SKM-1 treated with dmso at 0.1 percent for 144 hours (cell line): ENCODE data around the gene CHST11.

Experiments used
- DNase-seq: peaks from one replicate; lab custom pipeline; 2025; ENCODE audit not compliant: unreplicated experiment; lab: John Stamatoyannopoulos, UW

CHST11 gene

DNA sequence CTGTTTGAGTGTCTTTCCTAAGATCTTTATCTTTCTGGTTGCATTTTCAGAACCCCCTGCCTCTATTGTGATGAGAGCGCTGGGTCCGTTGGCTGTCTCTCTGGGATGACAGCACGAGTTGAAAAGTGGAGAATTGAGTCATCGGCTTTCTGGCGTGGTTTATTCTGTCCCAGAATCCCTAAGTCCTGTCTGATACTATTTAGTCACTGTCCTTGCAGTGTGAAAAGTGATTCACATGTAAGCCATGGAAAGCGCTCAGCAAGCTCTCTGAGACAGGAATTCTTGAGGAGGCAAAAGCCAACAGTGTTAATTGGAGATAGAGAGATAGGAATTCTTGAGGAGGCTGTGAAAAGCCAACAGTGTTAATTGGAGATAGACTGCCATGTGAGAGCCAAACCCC lies 121.7 kb downstream of the CHST11 start:
- DNase-seq: no peak

DNA sequence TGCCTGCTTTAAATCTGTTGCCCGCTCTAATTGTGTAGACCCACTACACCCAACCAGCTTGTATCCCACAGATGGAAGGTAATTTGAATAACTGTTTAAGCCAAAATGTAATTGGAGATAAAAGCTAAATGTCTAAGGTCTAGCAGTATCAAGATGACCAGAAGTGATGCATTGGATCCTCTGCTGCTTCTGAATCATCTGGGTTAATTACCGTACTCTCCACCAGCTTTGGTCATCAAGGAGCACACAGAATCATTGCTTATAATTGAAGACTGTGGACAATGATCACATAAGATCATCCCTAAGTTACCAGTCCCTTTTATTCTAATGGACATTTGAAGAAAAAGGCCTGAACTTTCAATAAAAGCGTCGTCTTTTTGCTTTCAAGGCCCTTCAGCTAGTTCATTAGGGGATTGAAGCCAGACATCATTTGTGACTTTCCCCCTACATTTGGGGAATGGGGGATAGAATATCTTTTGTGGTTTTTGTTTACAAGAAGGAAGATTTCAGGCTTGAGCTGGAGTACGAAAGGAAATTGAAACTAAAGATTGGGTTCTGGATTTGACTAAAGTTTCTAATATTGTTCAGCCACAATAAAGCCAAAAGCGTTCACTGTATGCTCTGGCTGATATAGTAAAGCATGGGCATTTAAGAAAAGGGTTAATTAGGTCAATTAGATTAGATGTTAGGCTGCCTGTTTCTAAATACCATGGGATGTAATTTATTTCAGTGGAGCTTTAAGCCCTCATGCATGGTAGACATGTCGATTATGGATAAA lies 123.2 kb downstream of the CHST11 start:
- DNase-seq: no peak

DNA sequence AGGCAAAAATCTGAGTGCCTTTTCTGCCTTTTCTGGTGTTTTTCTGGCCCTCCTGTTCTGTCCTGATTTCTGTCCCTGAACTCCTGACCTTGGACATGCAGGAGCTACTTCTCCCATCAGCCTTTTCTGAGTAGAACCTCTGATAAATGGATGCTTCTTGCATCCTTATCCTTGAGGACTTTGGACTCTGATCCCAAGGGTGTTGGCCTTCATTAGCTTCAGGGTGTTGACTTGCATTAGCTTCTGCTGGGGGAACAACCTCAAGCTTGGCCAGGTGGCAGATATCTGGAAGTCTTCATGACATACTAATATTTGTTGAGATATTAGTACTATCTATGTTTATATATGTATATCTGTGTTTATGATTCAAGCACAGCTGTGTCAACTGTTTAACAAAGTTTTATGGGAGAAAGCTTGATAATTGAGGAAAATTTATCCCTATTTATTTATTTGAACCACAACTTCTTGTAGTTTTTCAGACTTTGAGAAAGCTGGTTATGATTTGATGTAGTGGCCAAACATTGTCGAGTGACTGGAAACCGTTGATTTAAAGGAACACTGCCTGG lies 124.3 kb downstream of the CHST11 start:
- DNase-seq: no peak

- DNase-seq: no peak
Observed at GRCh38 chr12:104582739-104583138, 126.0 kb downstream of the CHST11 start.

- no peak for DNase-seq
Observed at GRCh38 chr12:104583301-104583700, 126.6 kb downstream of the CHST11 start.

- DNase-seq: no peak
Observed at GRCh38 chr12:104585448-104586055, 128.8 kb downstream of the CHST11 start.

DNA sequence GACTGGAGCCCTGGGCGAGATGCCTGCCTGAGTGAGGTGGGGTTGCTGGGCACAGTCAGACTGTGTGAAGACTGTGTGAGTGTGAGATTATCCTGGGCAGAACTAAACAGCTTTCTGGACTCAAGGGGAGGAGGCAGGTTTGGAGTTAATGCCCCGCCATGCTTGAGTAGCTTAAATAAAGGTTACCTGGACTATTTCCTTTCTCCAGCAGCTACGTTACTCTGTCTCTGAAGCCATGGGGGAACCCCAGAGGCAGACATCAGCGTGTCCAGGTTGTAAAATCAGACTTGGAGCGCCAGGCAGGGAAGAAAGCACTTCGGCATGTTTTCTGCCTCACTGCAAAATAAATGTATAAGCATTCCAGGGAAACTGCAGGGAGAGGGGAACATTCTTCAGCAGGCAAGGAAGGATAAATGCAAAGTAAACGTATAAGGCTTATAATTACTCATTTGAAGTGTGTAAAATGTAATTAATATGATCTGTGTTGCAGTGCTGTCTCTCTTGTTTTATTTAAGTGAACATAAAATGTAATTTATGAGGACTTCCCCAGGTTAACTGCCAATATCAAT lies 129.7 kb downstream of the CHST11 start:
- DNase-seq: no peak

DNA sequence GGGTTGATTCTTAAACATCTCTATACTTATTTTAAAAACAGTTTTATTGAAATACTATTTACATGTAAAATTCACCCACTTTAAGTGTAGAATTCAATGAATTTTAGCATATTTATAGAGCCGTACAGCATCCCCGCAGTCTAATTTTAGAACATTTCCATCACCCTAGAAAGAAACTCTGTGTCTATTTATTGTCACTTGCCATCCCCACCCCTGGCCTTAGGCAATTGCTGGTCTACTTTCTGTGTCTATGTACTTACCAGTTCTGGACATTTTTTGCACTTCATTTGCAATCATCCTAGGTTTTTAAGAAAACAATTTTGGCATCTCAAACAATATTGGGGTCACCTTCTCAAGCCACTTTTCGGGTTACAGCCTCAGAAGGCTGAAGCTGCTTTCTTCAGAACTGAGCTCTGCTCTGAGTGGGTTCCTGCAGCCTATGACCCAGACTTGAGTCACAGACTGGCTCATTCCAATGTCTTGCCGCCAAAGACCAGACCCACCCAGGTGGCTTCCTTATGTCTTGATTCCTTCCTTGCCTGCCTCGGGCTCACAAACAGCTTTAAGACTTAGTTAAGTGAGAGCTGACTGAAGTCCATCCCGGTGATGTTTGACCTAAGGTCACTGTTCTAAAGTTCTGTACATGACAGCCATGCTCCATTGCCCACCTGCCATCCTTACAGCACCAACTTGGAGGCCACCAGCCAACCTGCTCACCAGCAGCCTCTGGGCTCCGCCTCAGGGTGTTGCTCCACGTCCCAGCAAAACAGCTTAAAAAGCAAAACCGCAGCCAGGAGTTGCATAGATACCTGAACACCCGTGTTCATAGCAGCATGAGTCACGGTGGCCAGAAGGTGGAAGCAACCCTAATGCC lies 131.5 kb downstream of the CHST11 start:
- no peak for DNase-seq

DNA sequence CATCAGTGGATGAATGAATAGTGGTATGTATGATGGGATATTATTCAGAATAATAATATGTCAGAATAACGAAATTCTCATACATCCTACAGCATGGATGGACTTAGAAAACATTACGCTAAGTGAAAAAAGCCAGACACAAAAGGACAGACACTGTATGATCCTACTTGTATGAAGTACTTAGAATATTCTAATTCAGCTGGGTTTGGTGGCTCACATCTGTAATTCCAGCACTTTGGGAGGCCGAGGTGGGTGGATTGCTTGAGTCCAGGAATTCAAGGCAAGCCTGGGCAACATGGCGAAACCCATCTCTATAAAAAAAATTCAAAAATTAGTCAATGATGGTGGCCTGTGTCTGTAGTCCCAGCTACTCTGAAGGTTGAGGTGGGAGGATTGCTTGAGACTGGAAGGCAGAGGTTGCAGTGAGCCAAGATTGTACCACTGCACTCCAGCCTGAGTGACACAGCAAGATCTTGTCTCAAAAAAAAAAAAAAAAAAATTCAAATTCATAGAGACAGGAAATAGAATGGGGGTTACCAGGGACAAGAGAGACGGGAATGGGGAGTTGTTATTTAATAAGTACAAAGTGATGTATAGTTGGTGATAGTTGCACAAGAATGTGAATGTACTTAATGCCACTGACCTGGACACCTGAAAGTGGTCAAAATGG lies 132.3 kb downstream of the CHST11 start:
- DNase-seq: no peak

GRCh38 chr12:104590022-104590421 lies 133.3 kb downstream of the CHST11 start:
- DNase-seq: no peak

DNA sequence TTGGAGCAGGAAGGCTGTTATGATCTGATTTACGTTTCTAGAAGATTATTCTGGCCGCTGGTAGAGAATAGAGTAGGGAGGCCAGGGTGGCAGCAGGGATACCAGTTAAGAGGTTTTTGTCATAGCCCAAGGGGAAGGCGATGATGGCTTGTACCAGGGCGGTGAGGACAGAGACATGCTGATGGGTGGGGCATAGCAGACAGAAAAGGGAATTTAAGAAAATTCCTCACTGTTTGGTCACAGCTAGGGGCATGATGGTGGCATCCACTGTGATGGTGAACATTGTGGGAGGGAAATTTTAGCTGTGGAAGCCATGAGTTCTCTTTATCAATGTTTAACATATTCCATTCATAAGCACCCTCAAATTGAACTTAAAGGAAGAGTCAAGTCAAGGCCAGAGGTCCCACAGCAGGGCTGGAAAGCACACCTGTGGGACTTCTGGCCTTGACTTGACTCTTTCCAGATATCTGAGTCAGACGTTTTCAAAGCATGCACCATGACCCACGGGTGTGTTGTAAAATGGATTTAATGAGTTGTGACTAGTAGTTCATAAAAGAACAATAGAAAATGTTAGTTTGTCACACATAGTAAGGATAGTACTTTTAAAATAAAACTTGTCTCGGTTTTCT lies 134.6 kb downstream of the CHST11 start:
- no peak for DNase-seq

DNA sequence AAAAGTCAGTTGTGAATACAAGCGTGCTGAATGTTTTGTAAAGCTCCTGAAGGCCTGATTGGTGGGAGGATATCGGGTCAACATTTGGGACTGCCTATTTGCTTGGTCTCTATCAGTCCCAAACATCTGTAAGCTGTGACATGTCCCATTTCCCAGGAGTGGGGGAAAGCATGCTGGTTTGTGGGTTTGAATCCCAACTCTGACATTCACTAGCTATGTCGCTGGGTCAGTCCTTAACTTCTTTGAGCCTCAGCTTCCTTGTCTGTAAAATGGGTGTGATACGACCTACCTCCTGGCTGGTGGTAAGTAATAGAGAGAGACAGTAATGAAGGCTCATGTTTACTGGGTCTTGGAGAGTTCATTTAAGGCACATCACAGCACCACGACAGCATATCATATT lies 136.7 kb downstream of the CHST11 start:
- DNase-seq: no peak

- no peak for DNase-seq
Observed at GRCh38 chr12:104596134-104596799, 139.5 kb downstream of the CHST11 start.

DNA sequence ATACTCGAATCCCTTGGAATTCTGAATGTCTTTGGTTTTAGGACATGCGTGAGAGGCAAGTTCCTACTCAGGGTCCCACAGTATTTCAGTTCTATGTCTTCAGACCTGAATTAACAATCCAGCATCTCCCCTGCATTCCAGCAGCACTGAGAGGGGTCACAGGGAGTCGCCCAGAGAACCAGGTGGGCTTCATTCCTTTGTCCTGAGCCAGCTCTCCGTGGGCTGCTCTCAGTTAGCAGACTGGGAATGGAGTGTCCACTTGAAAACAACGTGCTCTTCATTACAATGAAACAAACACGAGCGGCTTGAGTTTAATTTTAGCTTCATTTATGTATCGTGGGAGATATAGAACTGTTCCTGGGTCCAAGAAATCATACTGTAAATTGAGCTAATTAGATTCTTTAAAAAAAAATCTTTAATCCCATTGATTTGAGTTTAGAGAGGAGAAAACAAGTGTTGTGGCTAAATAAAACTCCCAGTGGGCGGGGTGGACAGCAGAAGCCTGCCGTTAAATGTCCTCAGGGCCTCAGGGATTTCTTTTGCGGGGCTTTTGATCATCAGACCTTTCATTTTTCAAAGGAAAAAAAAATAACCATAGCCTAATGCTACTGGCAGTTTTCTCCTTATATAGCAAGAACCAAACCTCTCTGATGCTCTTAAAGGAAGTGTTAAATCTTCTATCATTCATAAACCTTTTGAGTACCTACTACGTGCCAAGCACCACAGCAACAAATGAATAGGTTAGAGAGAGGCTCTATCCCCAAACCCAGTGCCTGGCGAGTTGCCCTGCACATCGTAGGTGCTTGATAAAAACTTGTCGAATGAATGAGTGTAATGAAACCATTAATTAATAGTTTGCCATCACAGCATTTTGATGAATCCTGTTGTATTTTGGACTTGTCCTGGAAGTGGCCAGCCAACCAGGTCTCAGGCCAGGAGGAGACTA lies 140.4 kb downstream of the CHST11 start:
- DNase-seq: no peak

GRCh38 chr12:104598342-104599271 lies 141.9 kb downstream of the CHST11 start:
- DNase-seq: no peak

DNA sequence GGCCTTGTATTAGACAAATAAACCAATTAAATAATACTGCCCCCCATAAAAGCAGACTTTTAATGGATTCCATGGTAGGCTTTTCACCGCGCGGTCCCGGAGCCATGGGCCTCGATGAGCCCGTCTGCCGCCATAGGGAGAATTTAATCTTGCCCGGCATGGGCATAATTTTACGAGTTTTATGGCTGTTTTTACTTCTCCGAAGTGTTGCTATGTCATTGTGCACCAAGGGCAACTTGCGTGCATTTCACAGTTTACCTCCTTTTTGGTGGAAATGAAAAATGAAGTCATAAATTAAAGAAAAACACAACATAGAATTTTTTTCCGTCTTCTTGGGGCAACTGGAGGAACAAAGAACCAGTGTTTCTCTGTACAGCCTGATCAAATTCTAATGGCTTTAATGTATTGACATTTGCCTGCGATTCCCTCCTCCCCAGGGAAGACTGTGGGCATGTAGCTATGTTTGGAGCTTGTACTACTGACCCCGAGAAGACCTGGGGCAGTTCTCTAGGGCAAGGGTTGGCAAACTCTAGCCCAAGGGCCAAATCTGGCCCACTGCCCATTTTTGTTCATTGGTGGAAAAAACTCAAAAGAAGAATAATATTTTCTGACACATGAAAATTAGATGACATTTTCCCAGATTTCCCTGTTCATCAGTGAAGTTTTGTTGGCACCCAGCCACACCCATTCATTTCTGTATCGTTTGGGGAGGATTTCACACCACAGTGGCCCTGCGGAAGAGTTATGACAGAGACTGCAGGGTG lies 142.7 kb downstream of the CHST11 start:
- no peak for DNase-seq
